Skeletal muscle cell (primary cell): ENCODE data around the gene ASCC3.
A peak's percentile ranks its signal among the peaks of the same experiment; 100 is the strongest.
"Not testable (repeated sequence)": the region's sequence is repeated elsewhere in the genome, so short reads cannot be mapped to it uniquely, and the experiment has no call there.

Source experiments
- DNase-seq: peaks from one replicate; pipeline ENCODE4 v3.0.0-alpha.2; 2010; ENCODE audit warnings: low read depth
- H3K4me3 ChIP-seq: 2 replicates; pipeline ENCODE4 v1.5.1; 2011; ENCODE audit warnings: low read depth, mild to moderate bottlenecking, control low read depth, low read length, moderate library complexity

Gene ASCC3

GRCh38 chr6:100891079-100891478 is 9.9 kb upstream of the ASCC3 start:
- H3K4me3 ChIP-seq, result no peak overlapping the region
- DNase-seq, result no peak

GRCh38 chr6:100890646-100891045 is 9.5 kb upstream of the ASCC3 start:
- DNase-seq, H3K4me3 ChIP-seq: not testable (repeated sequence)

GRCh38 chr6:100889351-100889750 is 8.2 kb upstream of the ASCC3 start:
- DNase-seq, result no peak
- no peak overlapping the region for H3K4me3 ChIP-seq

GRCh38 chr6:100886076-100886475 is 4.9 kb upstream of the ASCC3 start:
- H3K4me3 ChIP-seq, result no peak overlapping the region
- no peak for DNase-seq

GRCh38 chr6:100883347-100883746 is 2.2 kb upstream of the ASCC3 start:
- no peak for DNase-seq
- H3K4me3 ChIP-seq, result no peak overlapping the region

- no peak for DNase-seq
- H3K4me3 ChIP-seq, result peak overlapping the region; percentile 92
Measured at GRCh38 chr6:100881707-100882040, 545 bp upstream of the ASCC3 start.

GRCh38 chr6:100880149-100880852 is 828 bp downstream of the ASCC3 start:
- no peak for DNase-seq
- H3K4me3 ChIP-seq, result peak overlapping the region; percentile 92

- DNase-seq, result no peak
- peak overlapping the region; percentile 92 for H3K4me3 ChIP-seq
Measured at GRCh38 chr6:100879317-100879716, 1.8 kb downstream of the ASCC3 start.

GRCh38 chr6:100877851-100878250 is 3.3 kb downstream of the ASCC3 start:
- no peak for DNase-seq
- no peak overlapping the region for H3K4me3 ChIP-seq

GRCh38 chr6:100876251-100876650 is 4.9 kb downstream of the ASCC3 start:
- DNase-seq, result no peak

GRCh38 chr6:100865525-100865924 is 15.6 kb downstream of the ASCC3 start:
- no peak for DNase-seq
- H3K4me3 ChIP-seq, result no peak overlapping the region

More at GRCh38 chr6:100876251-100876650, 4.9 kb downstream of the ASCC3 start:
- H3K4me3 ChIP-seq, result no peak overlapping the region

GRCh38 chr6:100862063-100862462 is 19.1 kb downstream of the ASCC3 start:
- no peak overlapping the region for H3K4me3 ChIP-seq
- no peak for DNase-seq

- H3K4me3 ChIP-seq, result no peak overlapping the region
- DNase-seq, result no peak
Measured at GRCh38 chr6:100856146-100856545, 25.0 kb downstream of the ASCC3 start.

- no peak overlapping the region for H3K4me3 ChIP-seq
- no peak for DNase-seq
Measured at GRCh38 chr6:100851819-100852218, 29.3 kb downstream of the ASCC3 start.

- H3K4me3 ChIP-seq, result no peak overlapping the region
Measured at GRCh38 chr6:100850174-100850573, 31.0 kb downstream of the ASCC3 start.

GRCh38 chr6:100846276-100846675 is 34.9 kb downstream of the ASCC3 start:
- no peak overlapping the region for H3K4me3 ChIP-seq
- no peak for DNase-seq

More at GRCh38 chr6:100850174-100850573, 31.0 kb downstream of the ASCC3 start:
- DNase-seq, result no peak

- H3K4me3 ChIP-seq, result no peak overlapping the region
- DNase-seq, result no peak
Measured at GRCh38 chr6:100845676-100846075, 35.5 kb downstream of the ASCC3 start.

GRCh38 chr6:100839419-100839818 is 41.7 kb downstream of the ASCC3 start:
- DNase-seq, result no peak
- H3K4me3 ChIP-seq, result no peak overlapping the region

GRCh38 chr6:100838011-100838410 is 43.1 kb downstream of the ASCC3 start:
- DNase-seq, result no peak
- H3K4me3 ChIP-seq, result no peak overlapping the region

GRCh38 chr6:100833972-100834574 is 47.1 kb downstream of the ASCC3 start:
- DNase-seq, result no peak

GRCh38 chr6:100829077-100829595 is 52.0 kb downstream of the ASCC3 start:
- not testable (repeated sequence) for DNase-seq, H3K4me3 ChIP-seq

More at GRCh38 chr6:100833972-100834574, 47.1 kb downstream of the ASCC3 start:
- H3K4me3 ChIP-seq, result no peak overlapping the region
